Stimulated activated CD4-positive, alpha-beta T cell treated with anti-CD3 and anti-CD28 coated beads, Interleukin-12 subunit alpha, Interleukin-12 subunit beta, amount 100 ng/mL, for 48 hours (primary cell): ENCODE measurements around the gene RPP25L.

Source experiments
- DNase-seq, 3 donors: peaks; one replicate each; pipeline ENCODE4 v3.0.0-alpha.2; 2020; ENCODE audit warnings: low read depth in 2 of 3, low spot score in 1 of 3

RPP25L gene

GRCh38 chr9:34588671-34589635, 22.9 kb downstream of the RPP25L start:
- DNase-seq = no peak

- no peak for DNase-seq
Measured at GRCh38 chr9:34587271-34587670, 24.6 kb downstream of the RPP25L start.

- DNase-seq = no peak
Measured at GRCh38 chr9:34585946-34586669, 25.8 kb downstream of the RPP25L start.

GRCh38 chr9:34584970-34585369, 26.9 kb downstream of the RPP25L start:
- DNase-seq = no peak

GRCh38 chr9:34582787-34583186, 29.1 kb downstream of the RPP25L start:
- no peak for DNase-seq

GRCh38 chr9:34581318-34581717, 30.6 kb downstream of the RPP25L start:
- DNase-seq = no peak

GRCh38 chr9:34580358-34580757, 31.5 kb downstream of the RPP25L start:
- DNase-seq = no peak

GRCh38 chr9:34579808-34580163, 32.1 kb downstream of the RPP25L start:
- DNase-seq = no peak

GRCh38 chr9:34579104-34579807, 32.6 kb downstream of the RPP25L start:
- no peak for DNase-seq

- DNase-seq = no peak
Measured at GRCh38 chr9:34578241-34579103, 33.4 kb downstream of the RPP25L start.

- no peak for DNase-seq
Measured at GRCh38 chr9:34577400-34578240, 34.3 kb downstream of the RPP25L start.

- no peak for DNase-seq
Measured at GRCh38 chr9:34576597-34577399, 35.1 kb downstream of the RPP25L start.

- no peak for DNase-seq
Measured at GRCh38 chr9:34575862-34576596, 35.9 kb downstream of the RPP25L start.

GRCh38 chr9:34575241-34575640, 36.7 kb downstream of the RPP25L start:
- no peak for DNase-seq

- DNase-seq = no peak
Measured at GRCh38 chr9:34574571-34574970, 37.3 kb downstream of the RPP25L start.

- DNase-seq = no peak
Measured at GRCh38 chr9:34573599-34574325, 38.1 kb downstream of the RPP25L start.

- DNase-seq = no peak
Measured at GRCh38 chr9:34572628-34573027, 39.3 kb downstream of the RPP25L start.

- no peak for DNase-seq
Measured at GRCh38 chr9:34572092-34572491, 39.8 kb downstream of the RPP25L start.
